Natural killer cell (primary cell): ENCODE data around the gene HLA-DPB1. TPM values are rescaled to one million over a fixed set of nuclear protein-coding genes. Genes with fewer than 3 reads are reported as not detected.

Experiments used
- ATAC-seq, 3 donors: fragments of 150-1000 bp in 2 of 3; fragments of 200-7000 bp in 1 of 3; cut with Tn5 transposase; 1 replicate in 1 of 3; 2 replicates in 2 of 3; pipeline ENCODE4 v1.10.0; 2021; ENCODE audit warnings: mild to moderate bottlenecking in 2 of 3, moderate library complexity in 2 of 3
- DNase-seq, 2 donors: peaks; one replicate each; pipeline versions ENCODE4 v3.0.0 to v3.0.0-alpha.2; 2013 to 2021; ENCODE audit warnings: mixed read lengths in 1 of 2
- H3K27ac ChIP-seq: one replicate; pipeline ENCODE4 v1.5.1; 2013; ENCODE audit warnings: mild to moderate bottlenecking, low read length
- H3K27me3 ChIP-seq: one replicate; pipeline ENCODE4 v1.6.1; 2013; ENCODE audit warnings: low read length; ENCODE audit not compliant: control insufficient read depth, insufficient read depth
- H3K36me3 ChIP-seq: one replicate; pipeline ENCODE4 v1.6.1; 2013; ENCODE audit warnings: low read length; ENCODE audit not compliant: control insufficient read depth, insufficient read depth
- H3K4me1 ChIP-seq: one replicate; pipeline ENCODE4 v1.6.1; 2013; ENCODE audit warnings: low read length; ENCODE audit not compliant: control insufficient read depth, insufficient read depth
- H3K4me3 ChIP-seq: one replicate; pipeline ENCODE4 v1.5.1; 2013; ENCODE audit warnings: low read length
- H3K9me3 ChIP-seq: one replicate; pipeline ENCODE4 v1.6.1; 2013; ENCODE audit warnings: low read length; ENCODE audit not compliant: control insufficient read depth, insufficient read depth
- H3K27ac Mint-ChIP-seq, 2 donors: one replicate each; pipeline ENCODE4 v1.8.0; 2022; ENCODE audit warnings: mild to moderate bottlenecking in 2 of 2, mixed read lengths in 2 of 2, moderate library complexity in 1 of 2
- H3K27me3 Mint-ChIP-seq, 2 donors: one replicate each; pipeline ENCODE4 v1.8.0; 2022; ENCODE audit warnings: low read depth in 2 of 2, mixed read lengths in 2 of 2
- H3K36me3 Mint-ChIP-seq: one replicate; pipeline ENCODE4 v1.8.0; 2022; ENCODE audit warnings: mixed read lengths
- H3K4me1 Mint-ChIP-seq, 2 donors: one replicate each; pipeline ENCODE4 v1.8.0; 2022; ENCODE audit warnings: mixed read lengths in 2 of 2
- H3K4me3 Mint-ChIP-seq: one replicate; pipeline ENCODE4 v1.8.0; 2022; ENCODE audit warnings: mild to moderate bottlenecking, moderate library complexity, mixed read lengths
- H3K9me3 Mint-ChIP-seq, 2 donors: one replicate each; pipeline ENCODE4 v1.8.0; 2022; ENCODE audit warnings: mixed read lengths in 2 of 2
- WGBS: methylation state at CpG from one replicate; pipeline ENCODE4 v1.1.7; 2013; ENCODE audit warnings: missing lambda C conversion rate; ENCODE audit not compliant: insufficient coverage; 5-methylcytosine and 5-hydroxymethylcytosine counted together
- intact Hi-C: fragments of 100-400 bp; cut with micrococcal nuclease; formaldehyde crosslinking; loops from one replicate; pipeline ENCODE4 v1.14.2; 2022
- total RNA-seq, 4 donors: library from RNA; stranded (reverse); fragments of 120-200 nt in 1 of 4; gene quantifications; one replicate each; pipeline versions ENCODE4 v1.2.3 to v1.2.4, GENCODE V29; 2013 to 2022
- TF ChIP-seq, protein P1 (sequence below): fragments of 200-600 bp; IDR thresholded peaks from one replicate; pipeline ENCODE4 v1.8.0; 2022; ENCODE audit warnings: antibody characterized with exemption

Gene HLA-DPB1
- total RNA-seq, 3 donors from 2014 or later (not counting 1 experiment from before 2014, with no cell fraction given): 55.2 to 131 (median 77.1) TPM

DNA sequence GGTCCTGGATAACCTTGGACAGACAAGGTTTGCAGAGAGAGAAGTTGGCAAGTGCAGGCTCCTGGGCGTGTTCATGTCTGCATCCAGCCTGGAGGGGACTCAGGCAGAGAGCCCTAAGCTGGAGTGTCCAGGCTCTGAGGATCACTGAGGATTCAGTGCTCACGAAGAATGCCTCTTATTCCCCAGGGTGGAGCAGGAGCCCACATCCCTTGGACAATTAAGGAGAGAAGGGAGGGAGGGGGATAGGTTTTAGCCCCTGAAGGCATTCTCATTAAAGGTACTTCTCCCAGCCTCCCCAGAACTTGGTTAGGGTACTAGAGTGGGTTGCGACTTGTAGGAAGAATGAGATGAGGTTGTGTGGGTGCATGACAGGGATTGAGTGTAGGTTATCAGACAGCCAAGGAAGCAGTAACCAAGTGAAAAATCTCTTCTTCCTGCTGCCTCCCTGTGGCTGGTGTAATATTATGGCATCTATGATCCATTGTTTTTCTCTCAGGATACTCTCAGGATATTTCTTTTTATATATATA, 680 bp downstream of the HLA-DPB1 start:
- H3K36me3 ChIP-seq: peaks cover 8% of the 10 kb centered on the region
- H3K27me3 ChIP-seq: no peaks in the 10 kb centered on the region
- Mint-ChIP-seq H3K27ac (peak overlapping the region; percentile 79 to 81), H3K36me3 (no peaks in the 10 kb centered on the region), H3K9me3 (no peaks in the 10 kb centered on the region), H3K4me3 (peak overlapping the region; percentile 89), H3K4me1 (peaks cover 69 to 77% of the 10 kb centered on the region in 2 donors), H3K27me3 (peaks cover 0 to 14% of the 10 kb centered on the region in 2 donors)
- H3K9me3 ChIP-seq: no peaks in the 10 kb centered on the region
- H3K4me1 ChIP-seq: peaks cover 62% of the 10 kb centered on the region
- H3K4me3 ChIP-seq: peak overlapping the region; percentile 91
- peak overlapping the region; percentile 96 for H3K27ac ChIP-seq
- DNase-seq (peak in 1 of 2 donors; percentile 36), ATAC-seq (no peak)
- TF ChIP-seq, protein P1, sequence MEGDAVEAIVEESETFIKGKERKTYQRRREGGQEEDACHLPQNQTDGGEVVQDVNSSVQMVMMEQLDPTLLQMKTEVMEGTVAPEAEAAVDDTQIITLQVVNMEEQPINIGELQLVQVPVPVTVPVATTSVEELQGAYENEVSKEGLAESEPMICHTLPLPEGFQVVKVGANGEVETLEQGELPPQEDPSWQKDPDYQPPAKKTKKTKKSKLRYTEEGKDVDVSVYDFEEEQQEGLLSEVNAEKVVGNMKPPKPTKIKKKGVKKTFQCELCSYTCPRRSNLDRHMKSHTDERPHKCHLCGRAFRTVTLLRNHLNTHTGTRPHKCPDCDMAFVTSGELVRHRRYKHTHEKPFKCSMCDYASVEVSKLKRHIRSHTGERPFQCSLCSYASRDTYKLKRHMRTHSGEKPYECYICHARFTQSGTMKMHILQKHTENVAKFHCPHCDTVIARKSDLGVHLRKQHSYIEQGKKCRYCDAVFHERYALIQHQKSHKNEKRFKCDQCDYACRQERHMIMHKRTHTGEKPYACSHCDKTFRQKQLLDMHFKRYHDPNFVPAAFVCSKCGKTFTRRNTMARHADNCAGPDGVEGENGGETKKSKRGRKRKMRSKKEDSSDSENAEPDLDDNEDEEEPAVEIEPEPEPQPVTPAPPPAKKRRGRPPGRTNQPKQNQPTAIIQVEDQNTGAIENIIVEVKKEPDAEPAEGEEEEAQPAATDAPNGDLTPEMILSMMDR: no peak
- WGBS: 20% methylated on average over 3 of the region's 3 CpGs
- intact Hi-C loops: no loop called here

DNA sequence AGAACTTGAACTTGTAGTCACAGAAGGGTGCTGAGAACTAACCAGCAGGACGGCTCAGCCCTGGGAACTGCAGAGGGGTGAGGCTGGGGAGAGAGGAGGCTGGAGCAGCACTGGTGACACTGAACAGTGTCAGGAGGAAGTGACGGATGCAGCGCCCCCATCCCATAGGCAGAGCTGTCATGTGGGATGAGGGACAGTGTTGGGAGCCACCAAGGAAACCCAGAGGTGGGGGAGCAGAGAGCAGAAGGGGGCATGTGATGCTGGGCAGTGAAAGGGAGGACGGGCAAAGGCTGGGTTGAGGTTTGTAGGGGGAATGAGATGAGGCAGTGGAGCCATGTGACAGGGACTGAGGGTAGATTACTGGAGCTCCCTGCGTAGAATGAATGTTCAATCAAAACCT, 2.1 kb downstream of the HLA-DPB1 start:
- intact Hi-C loops: no loop called here
- H3K4me3 ChIP-seq: peak overlapping the region; percentile 16
- peaks cover 16% of the 10 kb centered on the region for H3K36me3 ChIP-seq

DNA sequence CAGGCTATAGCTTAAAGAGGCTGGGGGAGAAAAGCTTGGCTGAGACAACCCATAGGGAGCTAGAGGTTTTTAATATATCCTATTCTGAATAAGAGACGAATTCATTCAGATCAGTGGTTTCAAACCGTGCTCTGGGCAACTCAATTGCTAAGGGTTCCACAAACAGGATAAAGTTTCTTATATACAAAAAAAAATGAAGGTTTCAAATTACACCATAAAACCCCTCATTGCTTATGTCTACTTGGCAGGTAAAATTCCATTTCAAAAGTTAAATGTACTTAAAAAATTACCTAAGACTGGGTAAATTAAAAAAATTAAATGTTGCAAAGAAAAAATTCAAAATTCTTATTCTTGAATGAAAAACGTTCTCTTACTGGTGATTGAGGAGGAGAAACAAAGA, 2.7 kb downstream of the HLA-DPB1 start:
- no peaks in the 10 kb centered on the region for H3K9me3 Mint-ChIP-seq
- H3K9me3 ChIP-seq: no peaks in the 10 kb centered on the region
- H3K27me3 ChIP-seq: no peaks in the 10 kb centered on the region
- WGBS: 57% methylated on average over 3 of the region's 3 CpGs
- H3K4me3 ChIP-seq: no peak overlapping the region
- no peak for DNase-seq
- intact Hi-C loops: no loop called here
- no peak for ATAC-seq
- H3K4me3 Mint-ChIP-seq: no peak overlapping the region
- peaks cover 0 to 11% of the 10 kb centered on the region in 2 donors for H3K27me3 Mint-ChIP-seq
- no peak overlapping the region for H3K27ac Mint-ChIP-seq
- no peak overlapping the region for H3K27ac ChIP-seq
- no peaks in the 10 kb centered on the region for H3K36me3 Mint-ChIP-seq
- peaks cover 21% of the 10 kb centered on the region for H3K36me3 ChIP-seq
- TF ChIP-seq, protein P1: no peak
- peaks cover 50% of the 10 kb centered on the region for H3K4me1 ChIP-seq
- H3K4me1 Mint-ChIP-seq: peaks cover 59 to 73% of the 10 kb centered on the region in 2 donors

More for the DNA sequence above, 2.1 kb downstream of the HLA-DPB1 start:
- WGBS: 65% methylated on average over 5 of the region's 5 CpGs
- DNase-seq: peak in 1 of 2 donors; percentile 32
- Mint-ChIP-seq H3K4me3 (peak overlapping the region; percentile 76), H3K27me3 (peaks cover 0 to 11% of the 10 kb centered on the region in 2 donors), H3K9me3 (no peaks in the 10 kb centered on the region), H3K27ac (peak overlapping the region in 1 of 2 donors; percentile 3), H3K36me3 (no peaks in the 10 kb centered on the region), H3K4me1 (peaks cover 64 to 77% of the 10 kb centered on the region in 2 donors)
- Histone ChIP-seq H3K4me1 (peaks cover 54% of the 10 kb centered on the region), H3K27me3 (no peaks in the 10 kb centered on the region), H3K27ac (no peak overlapping the region), H3K9me3 (no peaks in the 10 kb centered on the region)
- no peak for ATAC-seq
- TF ChIP-seq, protein P1: no peak
